ENCODE results near the gene LMTK2.

The LMTK2 gene

GRCh38 chr7:98106647-98107312 is at the start of gene LMTK2:
Gene LMTK2 (plus strand): TSS chr7:98106862. CDS start chr7:98107178, 316 bp downstream.
- peak; percentile 98 for DNase-seq

GRCh38 chr7:98057157-98057556 is 49.5 kb upstream of the LMTK2 start:
- DNase-seq: no peak

GRCh38 chr7:98058186-98058585 is 48.5 kb upstream of the LMTK2 start:
- DNase-seq: no peak

- DNase-seq: no peak
Observed at GRCh38 chr7:98064233-98064632, 42.4 kb upstream of the LMTK2 start.

- DNase-seq: no peak
Observed at GRCh38 chr7:98066208-98066607, 40.5 kb upstream of the LMTK2 start.

- no peak for DNase-seq
Observed at GRCh38 chr7:98066934-98067507, 39.6 kb upstream of the LMTK2 start.

- DNase-seq: no peak
Observed at GRCh38 chr7:98073047-98073446, 33.6 kb upstream of the LMTK2 start.

- DNase-seq: no peak
Observed at GRCh38 chr7:98075801-98076200, 30.9 kb upstream of the LMTK2 start.

GRCh38 chr7:98077762-98078161 is 28.9 kb upstream of the LMTK2 start:
- no peak for DNase-seq

GRCh38 chr7:98078197-98078870 is 28.3 kb upstream of the LMTK2 start:
- no peak for DNase-seq

GRCh38 chr7:98079891-98080648 is 26.6 kb upstream of the LMTK2 start:
- DNase-seq: no peak

- no peak for DNase-seq
Observed at GRCh38 chr7:98081319-98081718, 25.3 kb upstream of the LMTK2 start.

GRCh38 chr7:98084631-98085030 is 22.0 kb upstream of the LMTK2 start:
- DNase-seq: no peak

GRCh38 chr7:98085674-98086073 is 21.0 kb upstream of the LMTK2 start:
- DNase-seq: no peak

GRCh38 chr7:98086281-98086718 is 20.4 kb upstream of the LMTK2 start:
- no peak for DNase-seq

GRCh38 chr7:98088109-98088508 is 18.6 kb upstream of the LMTK2 start:
- DNase-seq: no peak

- no peak for DNase-seq
Observed at GRCh38 chr7:98090116-98090515, 16.5 kb upstream of the LMTK2 start.

GRCh38 chr7:98091061-98091460 is 15.6 kb upstream of the LMTK2 start:
- DNase-seq: no peak

GRCh38 chr7:98091523-98091922 is 15.1 kb upstream of the LMTK2 start:
- DNase-seq: no peak

- no peak for DNase-seq
Observed at GRCh38 chr7:98097042-98097645, 9.5 kb upstream of the LMTK2 start.

GRCh38 chr7:98100088-98100487 is 6.6 kb upstream of the LMTK2 start:
- no peak for DNase-seq

GRCh38 chr7:98102170-98102569 is 4.5 kb upstream of the LMTK2 start:
- no peak for DNase-seq

- no peak for DNase-seq
Observed at GRCh38 chr7:98105942-98106544, 619 bp upstream of the LMTK2 start.
